Activated naive CD8-positive, alpha-beta T cell treated with anti-CD3 and anti-CD28 coated beads, Interleukin-2, amount 50 U/mL, for 24 hours (primary cell): ENCODE results near the gene WAPL.
A peak's percentile ranks its signal among the peaks of the same experiment; 100 is the strongest.

Source experiments
- ATAC-seq: fragments of 150-1000 bp; cut with Tn5 transposase; one replicate; pipeline ENCODE4 v1.10.0; 2021
- DNase-seq: peaks from one replicate; pipeline ENCODE4 v3.0.0; 2021
- H3K27ac Mint-ChIP-seq: one replicate; pipeline ENCODE4 v1.8.0; 2021; ENCODE audit warnings: mild to moderate bottlenecking, mixed read lengths
- H3K27me3 Mint-ChIP-seq: one replicate; pipeline ENCODE4 v1.8.0; 2021; ENCODE audit warnings: mixed read lengths
- H3K36me3 Mint-ChIP-seq: one replicate; pipeline ENCODE4 v1.8.0; 2021; ENCODE audit warnings: low read depth, mixed read lengths
- H3K4me1 Mint-ChIP-seq: one replicate; pipeline ENCODE4 v1.8.0; 2021; ENCODE audit warnings: mixed read lengths
- H3K4me3 Mint-ChIP-seq: one replicate; pipeline ENCODE4 v1.8.0; 2021; ENCODE audit warnings: mild to moderate bottlenecking, moderate library complexity, mixed read lengths
- H3K9me3 Mint-ChIP-seq: one replicate; pipeline ENCODE4 v1.8.0; 2021; ENCODE audit warnings: mixed read lengths

The WAPL gene

DNA sequence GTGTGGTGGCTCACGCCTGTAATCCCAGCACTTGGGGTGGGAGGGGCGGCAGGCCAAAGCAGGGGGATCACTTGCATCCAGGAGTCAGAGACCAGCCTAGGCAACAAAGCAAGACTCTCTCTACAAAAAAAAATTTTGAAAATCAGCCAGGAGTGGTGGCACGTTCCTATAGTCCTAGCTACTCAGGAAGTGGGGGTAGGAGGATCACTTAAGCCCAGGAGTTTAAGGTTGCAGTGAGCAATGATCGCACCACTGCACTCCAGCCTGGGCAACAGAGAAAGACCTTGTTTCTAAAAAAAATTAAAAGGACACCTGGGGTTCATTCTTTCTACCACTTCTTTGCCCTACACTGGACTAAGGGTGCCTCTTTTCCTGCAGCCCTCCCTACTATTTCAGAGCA, 15.1 kb downstream of the WAPL start:
- ATAC-seq (no peak), DNase-seq (no peak)
- Mint-ChIP-seq H3K4me1 (peaks cover 33% of the 10 kb centered on the region), H3K9me3 (no peaks in the 10 kb centered on the region), H3K36me3 (peaks cover 23% of the 10 kb centered on the region), H3K27me3 (no peaks in the 10 kb centered on the region), H3K4me3 (no peak overlapping the region), H3K27ac (no peak overlapping the region)

GRCh38 chr10:86506062-86506461, 15.5 kb downstream of the WAPL start:
- no peaks in the 10 kb centered on the region for H3K9me3 Mint-ChIP-seq
- H3K27me3 Mint-ChIP-seq, result no peaks in the 10 kb centered on the region
- H3K36me3 Mint-ChIP-seq, result peaks cover 22% of the 10 kb centered on the region
- peaks cover 36% of the 10 kb centered on the region for H3K4me1 Mint-ChIP-seq
- ATAC-seq (no peak), DNase-seq (no peak)
- no peak overlapping the region for H3K4me3 Mint-ChIP-seq
- H3K27ac Mint-ChIP-seq, result no peak overlapping the region

DNA sequence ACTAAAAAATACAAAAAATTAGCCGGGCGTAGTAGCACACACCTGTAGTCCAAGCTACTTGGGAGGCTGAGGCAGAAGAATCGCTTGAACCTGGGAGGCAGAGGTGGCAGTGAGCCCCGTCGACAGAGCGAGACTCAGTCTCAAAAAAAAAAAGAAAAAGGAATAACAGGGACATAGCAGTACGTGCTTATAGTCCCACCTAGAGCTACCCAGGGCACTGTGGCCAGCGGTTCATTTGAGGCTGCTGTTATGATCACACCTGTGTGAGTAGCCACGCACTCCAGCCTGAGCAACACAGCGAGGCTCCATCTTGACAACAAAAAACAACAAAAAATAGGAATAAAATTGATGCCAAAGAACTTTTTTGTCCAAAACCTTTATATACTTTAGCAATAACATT, 17.1 kb downstream of the WAPL start:
- DNase-seq (no peak), ATAC-seq (no peak)
- no peaks in the 10 kb centered on the region for H3K9me3 Mint-ChIP-seq
- no peaks in the 10 kb centered on the region for H3K27me3 Mint-ChIP-seq
- H3K36me3 Mint-ChIP-seq, result peaks cover 29% of the 10 kb centered on the region
- H3K4me3 Mint-ChIP-seq, result no peak overlapping the region
- peaks cover 49% of the 10 kb centered on the region for H3K4me1 Mint-ChIP-seq
- no peak overlapping the region for H3K27ac Mint-ChIP-seq

DNA sequence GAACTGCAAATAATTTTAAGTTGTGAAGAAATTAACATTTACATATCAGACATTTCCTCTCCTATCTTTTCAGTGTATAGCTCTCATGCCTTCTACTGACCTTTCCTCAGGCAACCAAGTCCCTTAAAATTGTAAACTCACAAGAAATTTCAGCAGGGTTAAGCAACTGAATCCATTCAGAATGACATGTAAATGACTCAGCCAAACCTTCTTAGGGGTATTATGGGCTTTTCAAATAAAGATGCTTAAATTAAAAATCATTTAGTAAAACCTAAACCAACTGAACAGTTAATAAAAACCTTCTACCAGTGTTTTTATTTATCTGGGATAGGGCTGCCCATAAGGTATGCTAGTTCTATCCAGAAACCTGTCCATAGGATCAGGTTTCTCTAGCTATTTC, 20.7 kb downstream of the WAPL start:
- DNase-seq (no peak), ATAC-seq (no peak)
- Mint-ChIP-seq H3K4me3 (no peak overlapping the region), H3K27ac (no peak overlapping the region), H3K9me3 (no peaks in the 10 kb centered on the region), H3K4me1 (peaks cover 50% of the 10 kb centered on the region), H3K27me3 (no peaks in the 10 kb centered on the region), H3K36me3 (peaks cover 56% of the 10 kb centered on the region)

DNA sequence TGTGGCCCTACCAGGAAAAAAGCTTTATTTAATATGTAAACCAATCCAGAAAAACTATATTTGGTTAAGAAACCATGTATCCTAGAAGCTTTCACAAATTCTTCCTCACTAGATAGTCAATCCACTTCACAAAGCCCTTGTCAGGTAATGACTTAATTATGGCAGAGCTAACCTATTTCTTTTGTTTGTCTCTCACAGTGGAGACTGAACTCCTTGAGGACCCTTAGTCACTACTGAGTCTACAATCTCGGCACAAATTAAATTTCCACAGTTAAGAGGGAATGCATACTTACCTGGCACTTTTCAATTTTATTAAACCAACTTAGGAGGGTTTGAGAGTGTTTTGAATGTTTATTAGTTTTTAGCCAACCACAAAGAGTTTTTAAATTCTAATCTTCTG, 23.0 kb downstream of the WAPL start:
- DNase-seq (no peak), ATAC-seq (no peak)
- Mint-ChIP-seq H3K27me3 (no peaks in the 10 kb centered on the region), H3K36me3 (peaks cover 70% of the 10 kb centered on the region), H3K4me3 (no peak overlapping the region), H3K9me3 (no peaks in the 10 kb centered on the region), H3K4me1 (peaks cover 37% of the 10 kb centered on the region), H3K27ac (no peak overlapping the region)

GRCh38 chr10:86497621-86498020, 24.0 kb downstream of the WAPL start:
- no peak overlapping the region for H3K27ac Mint-ChIP-seq
- no peak overlapping the region for H3K4me3 Mint-ChIP-seq
- no peaks in the 10 kb centered on the region for H3K9me3 Mint-ChIP-seq
- peaks cover 32% of the 10 kb centered on the region for H3K4me1 Mint-ChIP-seq
- no peak for ATAC-seq
- no peaks in the 10 kb centered on the region for H3K27me3 Mint-ChIP-seq
- DNase-seq, result no peak
- peaks cover 67% of the 10 kb centered on the region for H3K36me3 Mint-ChIP-seq

GRCh38 chr10:86489960-86490612, 31.5 kb downstream of the WAPL start:
- Mint-ChIP-seq H3K27ac (no peak overlapping the region), H3K36me3 (peaks cover 43% of the 10 kb centered on the region)
- DNase-seq, result no peak

DNA sequence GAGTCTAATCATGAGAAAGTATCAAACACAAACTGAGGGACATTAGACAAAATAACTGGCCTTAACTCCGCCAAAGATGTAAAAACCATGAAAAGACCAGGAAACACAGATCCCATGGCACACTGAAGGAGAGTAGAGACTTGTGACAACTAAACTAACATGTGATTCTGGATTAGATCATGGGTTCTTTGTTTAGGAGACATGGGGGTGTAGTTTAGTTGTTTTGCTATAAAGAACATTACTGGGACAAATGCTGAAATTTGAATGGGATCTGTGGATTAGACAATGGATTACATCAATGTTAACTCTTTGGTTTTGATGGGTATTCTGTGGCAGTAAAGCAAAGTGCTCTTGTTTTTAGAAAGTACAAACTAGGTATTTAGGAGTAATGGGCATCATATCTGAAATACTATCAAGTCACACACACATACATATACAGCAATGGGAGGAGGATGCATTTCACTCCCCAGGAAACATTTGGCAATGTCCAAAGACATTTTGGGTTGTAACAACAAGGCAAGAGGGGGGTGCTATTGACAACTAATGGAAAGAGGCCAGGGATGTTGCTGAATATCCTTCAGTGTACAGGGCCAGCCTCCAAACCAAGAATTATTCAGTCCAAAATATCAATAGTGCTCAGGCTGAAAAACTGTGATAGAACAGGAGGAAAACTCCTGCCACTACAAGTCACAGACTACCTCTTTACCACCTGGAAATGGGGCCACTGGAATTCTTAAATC, 32.4 kb downstream of the WAPL start:
- no peak overlapping the region for H3K4me3 Mint-ChIP-seq
- ATAC-seq (no peak), DNase-seq (no peak)
- H3K27me3 Mint-ChIP-seq, result no peaks in the 10 kb centered on the region
- peaks cover 1% of the 10 kb centered on the region for H3K4me1 Mint-ChIP-seq
- H3K9me3 Mint-ChIP-seq, result no peaks in the 10 kb centered on the region
- peaks cover 36% of the 10 kb centered on the region for H3K36me3 Mint-ChIP-seq
- H3K27ac Mint-ChIP-seq, result no peak overlapping the region

More at GRCh38 chr10:86489960-86490612, 31.5 kb downstream of the WAPL start:
- no peak overlapping the region for H3K4me3 Mint-ChIP-seq
- H3K4me1 Mint-ChIP-seq, result peaks cover 1% of the 10 kb centered on the region
- ATAC-seq, result no peak
- no peaks in the 10 kb centered on the region for H3K27me3 Mint-ChIP-seq
- no peaks in the 10 kb centered on the region for H3K9me3 Mint-ChIP-seq

- ATAC-seq (no peak), DNase-seq (no peak)
- Mint-ChIP-seq H3K9me3 (no peaks in the 10 kb centered on the region), H3K4me3 (no peak overlapping the region), H3K36me3 (peaks cover 30% of the 10 kb centered on the region), H3K4me1 (peaks cover 1% of the 10 kb centered on the region), H3K27ac (no peak overlapping the region), H3K27me3 (no peaks in the 10 kb centered on the region)
These were observed 34.7 kb downstream of the WAPL start for GRCh38 chr10:86486856-86487255.

- Mint-ChIP-seq H3K9me3 (no peaks in the 10 kb centered on the region), H3K36me3 (peaks cover 25% of the 10 kb centered on the region), H3K27me3 (no peaks in the 10 kb centered on the region), H3K4me3 (no peak overlapping the region), H3K27ac (no peak overlapping the region), H3K4me1 (peaks cover 1% of the 10 kb centered on the region)
- DNase-seq, result no peak
- ATAC-seq, result no peak
These were observed 37.9 kb downstream of the WAPL start for GRCh38 chr10:86483664-86484063.

- H3K9me3 Mint-ChIP-seq, result no peaks in the 10 kb centered on the region
- H3K4me3 Mint-ChIP-seq, result no peak overlapping the region
- no peaks in the 10 kb centered on the region for H3K4me1 Mint-ChIP-seq
- H3K27me3 Mint-ChIP-seq, result no peaks in the 10 kb centered on the region
- H3K27ac Mint-ChIP-seq, result no peak overlapping the region
- no peak for DNase-seq
- ATAC-seq, result no peak
- peaks cover 27% of the 10 kb centered on the region for H3K36me3 Mint-ChIP-seq
These were observed 39.8 kb downstream of the WAPL start for GRCh38 chr10:86481761-86482160.

- H3K36me3 Mint-ChIP-seq, result peaks cover 24% of the 10 kb centered on the region
- H3K27ac Mint-ChIP-seq, result peak overlapping the region; percentile 3
- ATAC-seq, result no peak
- H3K4me1 Mint-ChIP-seq, result no peaks in the 10 kb centered on the region
- no peaks in the 10 kb centered on the region for H3K27me3 Mint-ChIP-seq
- no peaks in the 10 kb centered on the region for H3K9me3 Mint-ChIP-seq
- DNase-seq, result no peak
- no peak overlapping the region for H3K4me3 Mint-ChIP-seq
These were observed 41.0 kb downstream of the WAPL start for GRCh38 chr10:86480571-86480970.

DNA sequence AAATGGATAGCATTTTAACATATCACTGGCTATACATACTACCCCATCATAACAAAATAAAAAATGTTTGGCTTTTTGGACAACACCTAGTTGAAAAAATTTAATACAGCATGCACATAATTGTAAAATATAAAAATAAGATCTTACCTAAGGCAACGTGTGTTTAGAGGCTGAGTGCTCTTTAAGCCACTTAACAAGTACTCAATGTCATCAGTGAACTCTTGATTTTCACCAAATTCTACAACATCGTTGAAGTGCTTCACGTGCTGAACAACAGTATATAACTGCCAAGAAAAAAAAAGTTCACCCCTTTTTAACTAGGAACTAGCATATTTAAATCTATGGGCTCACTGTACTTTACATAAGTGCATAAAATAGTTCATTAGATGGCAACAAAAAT, 49.5 kb downstream of the WAPL start:
- H3K27ac Mint-ChIP-seq, result no peak overlapping the region
- no peak overlapping the region for H3K4me3 Mint-ChIP-seq
- ATAC-seq (no peak), DNase-seq (no peak)
- no peaks in the 10 kb centered on the region for H3K27me3 Mint-ChIP-seq
- peaks cover 31% of the 10 kb centered on the region for H3K36me3 Mint-ChIP-seq
- H3K4me1 Mint-ChIP-seq, result no peaks in the 10 kb centered on the region
- no peaks in the 10 kb centered on the region for H3K9me3 Mint-ChIP-seq

- Mint-ChIP-seq H3K36me3 (peaks cover 43% of the 10 kb centered on the region), H3K4me3 (no peak overlapping the region), H3K9me3 (no peaks in the 10 kb centered on the region), H3K27ac (no peak overlapping the region), H3K4me1 (no peaks in the 10 kb centered on the region), H3K27me3 (no peaks in the 10 kb centered on the region)
- DNase-seq (no peak), ATAC-seq (no peak)
These were observed 59.4 kb downstream of the WAPL start for GRCh38 chr10:86461963-86462804.

GRCh38 chr10:86451604-86451960, 70.0 kb downstream of the WAPL start:
- Mint-ChIP-seq H3K27me3 (no peaks in the 10 kb centered on the region), H3K27ac (no peak overlapping the region), H3K4me1 (peaks cover 21% of the 10 kb centered on the region), H3K4me3 (no peak overlapping the region), H3K36me3 (peaks cover 65% of the 10 kb centered on the region), H3K9me3 (no peaks in the 10 kb centered on the region)
- DNase-seq, result no peak
- no peak for ATAC-seq
